ENCODE measurements around the gene ZMYND11.
"Not testable (repeated sequence)": the region's sequence is repeated elsewhere in the genome, so short reads cannot be mapped to it uniquely, and the experiment has no call there.

ZMYND11 gene

DNA sequence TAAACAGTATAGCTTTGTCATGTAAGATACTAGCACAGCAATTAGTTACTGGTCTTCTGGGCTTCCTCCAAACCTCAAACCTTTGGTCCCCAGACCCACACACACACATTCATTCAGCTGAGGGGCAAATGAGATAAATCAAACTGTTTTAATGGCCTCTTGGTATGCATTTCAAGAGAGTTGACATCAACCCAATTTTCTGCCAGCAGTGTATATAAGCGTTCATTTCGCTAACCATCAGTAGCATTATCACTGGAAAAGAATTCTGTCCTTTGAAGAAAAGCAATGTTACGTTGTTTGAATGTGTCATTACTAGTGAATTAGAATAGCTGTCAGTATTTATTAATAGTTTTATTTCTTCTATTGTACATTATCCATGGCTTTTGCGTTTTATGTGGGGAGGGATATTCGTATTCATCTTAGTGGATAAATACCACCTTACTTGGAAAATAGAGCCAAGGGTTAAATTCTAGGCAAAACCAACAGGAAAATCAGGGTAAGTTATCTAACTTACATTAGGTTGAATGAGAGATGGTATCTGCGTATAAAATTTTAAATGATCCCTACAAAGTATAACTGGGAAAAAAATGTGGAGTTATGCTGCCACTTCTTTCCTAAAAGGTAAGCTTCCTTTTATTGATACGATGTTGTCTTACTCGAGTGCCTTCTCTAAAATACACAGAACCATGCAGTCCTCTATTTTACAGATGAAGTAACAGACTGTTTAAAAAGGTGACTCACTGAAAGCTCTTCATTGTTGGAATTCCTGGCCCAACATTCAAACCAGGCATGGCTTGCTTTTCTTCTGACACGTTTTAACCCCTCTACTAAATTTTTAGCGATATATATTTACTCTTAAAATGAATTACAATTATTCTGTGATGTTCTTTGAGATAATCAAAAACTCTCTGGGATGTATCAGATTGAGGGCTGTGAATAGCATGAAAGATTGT is 2.0 kb upstream of the ZMYND11 start:
- DNase-seq (ENCODE audit: low read depth) = no peak

- no peak for DNase-seq (ENCODE audit: low read depth)
Observed at GRCh38 chr10:134247-135131, 766 bp upstream of the ZMYND11 start.

- no peak for DNase-seq (ENCODE audit: low read depth)
Observed at GRCh38 chr10:135601-136464, 578 bp downstream of the ZMYND11 start.

DNA sequence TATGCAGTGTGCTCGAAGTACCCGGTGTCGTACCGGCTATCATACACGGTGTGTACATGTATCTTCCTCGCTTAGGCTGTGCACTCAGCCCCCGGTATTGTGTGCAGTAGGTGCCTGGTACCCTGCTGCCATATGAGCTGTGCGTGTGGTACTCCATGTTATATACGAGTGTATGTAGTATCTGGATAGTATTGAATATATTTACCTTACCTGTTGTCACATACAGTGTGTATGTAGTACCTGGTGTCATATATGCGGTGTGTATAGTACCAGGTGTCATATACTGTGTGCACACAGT is 1.2 kb downstream of the ZMYND11 start:
- no peak for DNase-seq (ENCODE audit: low read depth)

DNA sequence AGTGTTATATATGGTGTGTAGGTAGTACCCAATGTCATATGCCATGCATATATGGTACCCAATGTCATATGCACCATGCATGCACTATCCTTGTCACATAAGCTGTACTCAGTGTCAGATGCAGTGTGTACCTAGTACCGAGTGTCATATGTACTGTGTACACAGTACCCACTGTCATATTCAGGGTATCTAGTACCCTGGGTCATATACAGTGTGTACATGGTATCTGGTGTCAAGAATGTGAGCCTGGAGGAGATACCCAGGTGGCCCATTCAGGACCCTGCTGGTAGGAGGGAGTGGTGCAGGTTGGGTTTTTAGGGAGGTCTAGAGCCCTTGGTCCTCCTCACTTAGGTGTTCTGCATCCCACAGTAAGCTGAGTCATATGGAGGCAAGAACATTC is 1.8 kb downstream of the ZMYND11 start:
- no peak for DNase-seq (ENCODE audit: low read depth)

- no peak for DNase-seq (ENCODE audit: low read depth)
Observed at GRCh38 chr10:137606-138005, 2.4 kb downstream of the ZMYND11 start.

- no peak for DNase-seq (ENCODE audit: low read depth)
Observed at GRCh38 chr10:142371-142770, 7.1 kb downstream of the ZMYND11 start.

DNA sequence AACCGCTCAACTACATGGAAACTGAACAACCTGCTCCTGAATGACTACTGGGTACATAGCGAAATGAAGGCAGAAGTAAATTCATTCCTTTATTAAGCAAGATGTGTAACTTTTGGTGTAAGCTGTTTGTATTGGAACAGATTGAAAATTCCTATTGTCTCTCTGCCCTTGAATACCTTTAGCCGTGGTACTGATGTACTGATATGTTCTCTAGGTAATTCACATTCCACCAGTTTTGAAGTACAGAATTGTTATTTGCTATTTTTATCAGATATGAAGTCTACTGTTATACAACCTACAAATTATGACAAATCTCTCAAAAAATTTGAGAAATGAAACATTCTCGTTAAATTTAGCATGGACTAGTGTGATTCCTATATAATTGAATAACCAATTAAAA is 17.7 kb downstream of the ZMYND11 start:
- no peak for DNase-seq (ENCODE audit: low read depth)

DNA sequence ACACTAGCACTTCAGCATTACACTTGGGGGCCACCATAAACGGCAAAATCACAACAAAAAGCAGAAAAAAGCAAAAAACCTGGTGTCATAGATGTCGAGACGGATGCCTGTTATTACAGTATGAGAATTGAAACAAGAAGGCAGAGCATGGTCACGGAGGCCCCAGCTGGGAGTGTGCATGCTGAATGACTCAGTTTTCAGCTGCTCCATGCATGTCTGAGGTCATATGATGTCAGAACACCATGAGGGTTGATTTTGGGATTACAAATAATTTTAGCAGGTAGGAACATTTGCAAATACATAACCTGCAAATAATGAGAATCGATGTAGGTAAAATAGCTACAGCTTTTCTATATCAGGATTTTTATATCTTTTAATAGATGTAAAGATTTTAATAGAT is 19.1 kb downstream of the ZMYND11 start:
- no peak for DNase-seq (ENCODE audit: low read depth)

- DNase-seq (ENCODE audit: low read depth) = no peak
Observed at GRCh38 chr10:167383-167782, 32.1 kb downstream of the ZMYND11 start.

GRCh38 chr10:173741-174140 is 38.5 kb downstream of the ZMYND11 start:
- no peak for DNase-seq (ENCODE audit: low read depth)

GRCh38 chr10:176677-177076 is 41.4 kb downstream of the ZMYND11 start:
- DNase-seq (ENCODE audit: low read depth) = no peak

- DNase-seq (ENCODE audit: low read depth) = no peak
Observed at GRCh38 chr10:178208-178607, 43.0 kb downstream of the ZMYND11 start.

GRCh38 chr10:178723-179122 is 43.5 kb downstream of the ZMYND11 start:
- no peak for DNase-seq (ENCODE audit: low read depth)

GRCh38 chr10:182441-183201 is 47.4 kb downstream of the ZMYND11 start:
- DNase-seq (ENCODE audit: low read depth) = no peak

DNA sequence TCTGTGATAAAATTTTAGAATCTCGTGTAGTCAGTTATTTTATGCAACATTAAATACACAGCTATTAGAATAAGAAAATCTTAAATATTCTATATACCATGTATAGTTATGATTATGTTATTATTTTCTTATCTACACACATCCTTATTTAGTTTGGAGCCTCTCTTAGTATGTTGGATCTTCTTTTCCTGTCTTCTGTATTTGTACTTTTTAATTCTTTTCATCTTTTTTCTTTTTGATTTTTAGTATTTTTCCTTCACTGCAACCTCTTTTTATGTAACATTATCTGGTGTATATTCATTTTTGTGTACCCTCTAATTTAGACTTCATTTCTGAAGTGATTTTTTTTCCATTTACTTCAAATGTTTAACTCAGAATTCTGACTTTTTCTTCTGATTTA is 48.9 kb downstream of the ZMYND11 start:
- DNase-seq (ENCODE audit: low read depth) = no peak

- no peak for DNase-seq (ENCODE audit: low read depth)
Observed at GRCh38 chr10:184911-185310, 49.7 kb downstream of the ZMYND11 start.

- not testable (repeated sequence) for DNase-seq (ENCODE audit: low read depth)
Observed at GRCh38 chr10:185571-185970, 50.3 kb downstream of the ZMYND11 start.

DNA sequence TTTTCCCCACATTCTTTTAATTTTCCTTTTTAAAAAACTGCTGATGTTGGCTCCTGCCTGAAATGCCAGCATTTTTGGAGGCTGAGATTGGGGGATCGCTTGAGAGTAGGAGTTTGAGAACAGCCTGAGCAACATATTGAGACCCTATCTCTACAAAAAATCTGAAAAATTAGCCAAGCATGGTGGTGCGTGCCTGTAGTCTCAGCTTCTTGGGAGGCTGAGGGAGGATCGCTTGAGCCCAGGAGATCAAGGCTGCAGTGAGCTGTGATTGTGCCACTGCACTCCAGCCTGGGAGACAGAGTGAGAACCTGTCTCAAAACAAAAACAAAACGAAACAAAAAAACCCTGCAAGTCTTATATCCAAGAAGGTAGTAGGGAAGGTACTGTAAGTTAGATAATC is 51.7 kb downstream of the ZMYND11 start:
- no peak for DNase-seq (ENCODE audit: low read depth)

GRCh38 chr10:188546-188945 is 53.3 kb downstream of the ZMYND11 start:
- DNase-seq (ENCODE audit: low read depth) = no peak

- no peak for DNase-seq (ENCODE audit: low read depth)
Observed at GRCh38 chr10:190216-190615, 55.0 kb downstream of the ZMYND11 start.
